Measurements from ENCODE around the gene MCOLN1.
"Not testable (repeated sequence)": the region's sequence is repeated elsewhere in the genome, so short reads cannot be mapped to it uniquely, and the experiment has no call there.

Gene MCOLN1

GRCh38 chr19:7526059-7526929 lies 3.9 kb downstream of the MCOLN1 start:
- no peak for DNase-seq

- DNase-seq = no peak
Measured at GRCh38 chr19:7527516-7528191, 5.2 kb downstream of the MCOLN1 start.

- DNase-seq = no peak
Measured at GRCh38 chr19:7528192-7528519, 5.7 kb downstream of the MCOLN1 start.

GRCh38 chr19:7528522-7529245 lies 6.3 kb downstream of the MCOLN1 start:
- DNase-seq = no peak

- no peak for DNase-seq
Measured at GRCh38 chr19:7529246-7529600, 6.8 kb downstream of the MCOLN1 start.

GRCh38 chr19:7529610-7530490 lies 7.4 kb downstream of the MCOLN1 start:
- DNase-seq = no peak

GRCh38 chr19:7533281-7533885 lies 11.0 kb downstream of the MCOLN1 start:
- DNase-seq = no peak

GRCh38 chr19:7533925-7534480 lies 11.6 kb downstream of the MCOLN1 start:
- peak; percentile 69 to 85 (median 80) for DNase-seq

GRCh38 chr19:7534531-7535046 lies 12.2 kb downstream of the MCOLN1 start:
- peak in 3 of 6 experiments; percentile 40 to 42 (median 41) for DNase-seq

- peak; percentile 81 to 92 (median 88) for DNase-seq
Measured at GRCh38 chr19:7535047-7535997, 12.9 kb downstream of the MCOLN1 start, which contains the start of gene PNPLA6. Gene PNPLA6, plus strand, starts transcription at chr19:7535717. Its CDS starts 72 bp downstream, at chr19:7535789.

GRCh38 chr19:7535998-7536695 lies 13.7 kb downstream of the MCOLN1 start:
- DNase-seq = no peak

- DNase-seq = not testable (repeated sequence)
Measured at GRCh38 chr19:7538990-7539389, 16.6 kb downstream of the MCOLN1 start.

- no peak for DNase-seq
Measured at GRCh38 chr19:7539827-7540425, 17.5 kb downstream of the MCOLN1 start.

- DNase-seq = no peak
Measured at GRCh38 chr19:7540761-7541474, 18.5 kb downstream of the MCOLN1 start.

- DNase-seq = no peak
Measured at GRCh38 chr19:7541475-7541824, 19.0 kb downstream of the MCOLN1 start.

- no peak for DNase-seq
Measured at GRCh38 chr19:7541828-7542443, 19.5 kb downstream of the MCOLN1 start.

- no peak for DNase-seq
Measured at GRCh38 chr19:7542556-7543348, 20.3 kb downstream of the MCOLN1 start.
